Measurements from ENCODE around the gene CLRN2.
"Not testable (repeated sequence)": the region's sequence is repeated elsewhere in the genome, so short reads cannot be mapped to it uniquely, and the experiment has no call there.

CLRN2 gene

DNA sequence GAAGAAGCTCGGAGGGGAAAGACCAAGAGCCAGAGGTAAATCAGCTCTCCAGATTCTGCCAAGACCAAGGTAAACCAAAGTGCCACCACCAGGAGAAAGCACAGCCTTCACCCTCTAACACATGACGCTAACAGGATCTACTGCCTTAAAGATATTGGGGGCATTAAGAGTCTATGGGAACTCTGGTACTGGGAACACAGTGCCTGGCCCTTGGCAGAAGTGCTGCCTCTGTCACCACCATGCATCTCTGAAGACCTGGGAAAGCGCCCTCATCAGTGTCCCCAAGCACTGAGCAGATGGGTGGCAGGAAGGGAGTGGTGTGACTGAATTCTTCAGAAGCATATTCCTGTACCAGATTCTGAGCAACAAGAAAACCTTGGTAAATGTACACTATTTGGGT is 4.4 kb upstream of the CLRN2 start:
- no peak for DNase-seq

GRCh38 chr4:17511051-17511450 is 3.9 kb upstream of the CLRN2 start:
- DNase-seq = no peak

GRCh38 chr4:17511509-17511949 is 3.4 kb upstream of the CLRN2 start:
- no peak for DNase-seq

- peak; percentile 6 for DNase-seq
Measured at GRCh38 chr4:17511950-17512795, 2.8 kb upstream of the CLRN2 start, which contains the start of gene QDPR. TSS of gene QDPR (minus strand) at chr4:17512090. CDS start at chr4:17512054, 36 bp downstream.

- DNase-seq = no peak
Measured at GRCh38 chr4:17512973-17513665, 1.8 kb upstream of the CLRN2 start.

DNA sequence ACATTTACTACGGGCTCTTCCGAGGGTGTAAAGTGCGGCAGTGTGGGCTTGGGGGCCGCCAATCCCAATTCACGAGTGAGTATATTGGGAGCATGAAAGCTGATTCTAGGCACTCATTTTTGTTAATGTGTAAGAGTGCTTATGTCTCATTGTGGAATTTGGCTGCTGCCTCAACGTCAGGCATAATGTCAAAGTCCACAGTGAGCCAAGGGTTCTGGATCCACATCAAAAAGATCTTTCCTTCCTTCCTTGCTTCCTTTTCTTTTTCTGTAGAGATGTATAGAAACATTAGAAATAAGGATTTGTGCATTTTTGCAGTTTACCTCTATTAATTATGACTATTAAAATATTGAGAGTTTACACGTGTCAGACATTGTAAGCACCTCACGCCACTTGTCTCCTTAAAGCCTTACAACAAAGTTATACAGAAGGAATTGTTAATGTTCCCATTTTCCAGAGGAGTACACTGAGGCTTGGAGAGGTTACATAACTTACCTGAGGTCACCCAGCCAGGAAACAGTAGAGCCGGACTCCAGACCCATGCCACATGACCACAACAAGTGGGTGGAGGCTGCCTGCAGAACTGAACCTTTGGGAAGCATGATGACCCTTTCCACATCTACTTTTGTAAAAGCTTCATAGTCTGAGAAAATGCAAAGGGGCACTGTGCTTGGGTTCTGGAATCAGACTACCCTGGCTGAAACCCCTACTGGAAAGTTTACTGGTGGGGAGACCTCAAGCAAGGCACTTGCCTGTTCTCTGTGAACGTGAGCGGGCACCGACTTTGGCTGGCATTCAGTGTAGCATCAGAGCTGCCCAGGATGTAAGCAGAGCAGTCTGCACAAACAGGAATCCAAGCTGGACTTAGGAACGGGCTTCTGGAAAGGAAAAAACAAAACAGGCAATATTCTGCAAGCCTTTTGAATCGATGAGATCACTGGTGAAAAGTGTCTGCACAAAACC is 761 bp downstream of the CLRN2 start:
- DNase-seq = no peak

DNA sequence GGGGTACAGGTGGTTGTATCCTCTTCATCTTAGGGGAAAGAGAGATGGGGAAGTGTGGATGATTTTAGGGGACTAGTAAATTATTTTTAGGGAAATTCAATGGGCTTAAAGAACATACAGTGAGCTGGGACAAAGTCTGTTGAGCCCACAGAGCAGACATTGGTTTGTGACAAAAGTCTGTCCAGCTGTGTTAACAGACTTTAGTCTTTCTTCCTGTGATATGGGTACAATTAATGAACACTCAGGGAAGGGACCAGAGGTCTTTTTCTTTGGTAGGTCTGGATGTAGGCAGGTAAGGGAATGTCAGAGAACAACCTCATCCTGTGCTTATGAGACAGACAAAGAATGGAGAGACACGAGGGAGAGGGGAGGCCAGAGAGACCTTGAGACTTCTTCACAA is 2.0 kb downstream of the CLRN2 start:
- DNase-seq = no peak

GRCh38 chr4:17517664-17518063 is 2.7 kb downstream of the CLRN2 start:
- DNase-seq = no peak

- DNase-seq = no peak
Measured at GRCh38 chr4:17521595-17521994, 6.6 kb downstream of the CLRN2 start.

DNA sequence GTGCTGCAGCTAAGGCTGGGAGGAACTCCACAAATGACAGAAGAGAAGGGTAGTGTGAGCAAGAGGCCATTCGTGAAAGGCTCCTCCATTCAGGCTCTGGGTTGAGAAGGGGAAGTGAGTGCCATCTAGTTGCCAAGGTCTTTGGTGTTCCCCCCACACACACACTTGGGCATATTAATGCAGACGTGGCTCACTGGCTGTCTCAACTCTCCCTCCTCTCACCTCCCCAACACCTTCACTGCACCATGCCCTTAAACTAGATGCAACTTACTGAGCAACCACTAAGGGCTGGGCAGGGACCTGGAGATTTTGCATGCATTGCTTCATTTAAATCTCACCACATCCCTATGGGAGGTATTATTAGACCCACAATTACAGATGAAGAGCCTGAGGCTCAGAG is 8.7 kb downstream of the CLRN2 start:
- DNase-seq = no peak

GRCh38 chr4:17526695-17527477 is 11.9 kb downstream of the CLRN2 start:
- DNase-seq = no peak

GRCh38 chr4:17528551-17529165 is 13.7 kb downstream of the CLRN2 start:
- DNase-seq = no peak

DNA sequence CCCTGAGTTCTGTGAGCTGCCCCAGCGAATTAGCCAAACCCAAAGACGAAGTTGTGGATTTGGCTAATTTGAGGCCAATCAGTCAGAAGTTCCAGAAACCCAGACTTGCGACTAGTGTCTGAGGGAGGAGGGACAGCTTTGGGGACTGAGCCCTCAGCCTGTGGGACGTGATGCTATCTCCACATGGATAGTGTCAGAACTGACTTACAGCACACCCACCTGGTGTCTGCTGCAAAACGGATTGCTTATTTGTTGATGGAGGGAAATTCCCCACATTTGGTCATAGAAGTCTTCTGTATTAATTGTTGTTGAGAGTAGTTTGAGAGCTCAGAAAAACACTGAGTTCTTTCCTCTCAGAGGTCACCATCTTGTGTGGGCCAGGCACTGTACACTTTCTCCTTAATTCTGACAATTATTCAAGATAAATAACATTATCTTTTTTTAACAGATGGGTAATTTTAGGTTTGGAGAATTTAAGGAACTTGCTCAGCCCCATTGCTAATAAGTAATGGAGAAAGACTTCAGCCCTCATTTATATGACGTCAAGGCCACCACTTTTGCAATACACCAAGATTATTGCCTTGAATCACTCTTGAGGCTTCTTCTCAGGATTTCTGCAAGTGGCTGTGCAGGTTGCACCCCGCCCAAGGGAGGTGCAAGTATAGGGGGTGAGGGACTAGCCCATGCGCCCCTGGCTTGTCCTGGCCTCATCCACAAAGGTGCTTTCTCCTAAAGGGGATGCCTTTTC is 16.7 kb downstream of the CLRN2 start:
- DNase-seq = no peak

GRCh38 chr4:17534705-17535104 is 19.7 kb downstream of the CLRN2 start:
- no peak for DNase-seq

GRCh38 chr4:17535242-17535641 is 20.3 kb downstream of the CLRN2 start:
- DNase-seq = no peak

GRCh38 chr4:17535906-17536305 is 20.9 kb downstream of the CLRN2 start:
- DNase-seq = no peak

DNA sequence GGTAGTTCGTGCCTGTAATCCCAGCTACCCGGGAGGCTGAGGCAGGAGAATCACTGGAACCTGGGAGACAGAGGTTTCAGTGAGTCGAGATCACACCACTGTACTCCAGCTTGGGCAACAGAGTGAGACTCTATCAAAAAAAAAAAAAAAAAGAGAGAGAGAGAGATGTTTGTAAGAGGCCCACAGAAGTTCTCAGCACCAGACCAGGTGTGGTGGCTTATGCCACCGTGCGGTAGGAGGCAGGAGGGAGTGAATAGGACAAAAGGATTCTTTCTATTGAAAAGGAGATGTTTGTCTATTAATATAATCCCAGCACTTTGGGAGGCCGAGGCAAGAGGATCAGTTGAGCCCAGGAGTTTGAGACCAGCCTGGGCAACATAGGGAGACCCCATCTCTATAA is 22.1 kb downstream of the CLRN2 start:
- not testable (repeated sequence) for DNase-seq

- peak; percentile 81 for DNase-seq
Measured at GRCh38 chr4:17544205-17544604, 29.2 kb downstream of the CLRN2 start.

DNA sequence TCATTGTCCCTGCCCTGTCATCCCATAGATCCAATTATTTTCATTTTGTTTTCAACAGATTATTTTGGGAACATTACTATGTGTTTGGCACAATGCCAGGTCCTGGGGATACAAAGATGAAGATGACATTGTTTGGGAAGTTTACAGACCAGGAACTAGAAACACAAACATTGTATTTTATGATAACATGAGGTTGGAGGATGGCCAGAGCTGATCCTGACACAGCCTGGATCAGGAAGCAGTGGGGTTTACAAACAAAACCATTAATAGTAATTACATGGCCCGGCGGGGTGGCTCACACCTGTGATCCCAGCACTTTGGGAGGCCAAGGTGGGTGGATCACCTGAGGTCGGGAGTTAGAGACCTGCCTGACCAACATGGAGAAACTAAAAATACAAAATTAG is 29.9 kb downstream of the CLRN2 start:
- DNase-seq = peak; percentile 78

- DNase-seq = no peak
Measured at GRCh38 chr4:17545374-17546140, 30.6 kb downstream of the CLRN2 start.
